Measurements from ENCODE around the gene EFCAB13. TPM values are rescaled to one million over a fixed set of nuclear protein-coding genes. Genes with fewer than 3 reads are reported as not detected.

The EFCAB13 gene
- total and polyA plus RNA-seq, 4 donors = 0.56 to 21.4 (median 3.6) TPM

GRCh38 chr17:47275245-47275984, 48.3 kb upstream of the EFCAB13 start:
- Histone ChIP-seq H3K36me3 (ENCODE audit: control insufficient read depth in 4 of 4, insufficient read depth in 4 of 4, low read length in 4 of 4) (no peaks in the 10 kb centered on the region), H3K4me3 (no peak overlapping the region), H3K9me3 (ENCODE audit: control insufficient read depth in 4 of 4, insufficient read depth in 3 of 4, low read length in 3 of 4) (no peaks in the 10 kb centered on the region), H3K9ac (ENCODE audit: insufficient read depth in 1 of 2, low read length in 2 of 2) (no peak overlapping the region), H3K27ac (ENCODE audit: low read depth in 1 of 2, low read length in 1 of 2) (peak overlapping the region; percentile 30 to 74), H3K27me3 (ENCODE audit: control insufficient read depth in 3 of 3, insufficient read depth in 3 of 3, low read length in 2 of 3) (no peaks in the 10 kb centered on the region), H3K4me1 (ENCODE audit: control insufficient read depth in 5 of 5, insufficient read depth in 5 of 5, low read length in 5 of 5) (peaks cover 22 to 39% (median 29%) of the 10 kb centered on the region in 5 donors)
- 50 to 59% methylated on average over 13 of the region's 13 CpGs for WGBS, 2 donors
- DNase-seq (peak; percentile 85 to 93 (median 86)), ATAC-seq (ENCODE audit: insufficient read depth, low FRiP score) (no peak)
- no peak for TF ChIP-seq CTCF (IDR thresholded peaks at IDR 0.05; ENCODE audit: control extremely low read depth, extremely low read depth)

- no peak for TF ChIP-seq CTCF (IDR thresholded peaks at IDR 0.05; ENCODE audit: control extremely low read depth, extremely low read depth)
- Histone ChIP-seq H3K9me3 (ENCODE audit: control insufficient read depth in 4 of 4, insufficient read depth in 3 of 4, low read length in 3 of 4) (no peaks in the 10 kb centered on the region), H3K27me3 (ENCODE audit: control insufficient read depth in 3 of 3, insufficient read depth in 3 of 3, low read length in 2 of 3) (no peaks in the 10 kb centered on the region), H3K4me3 (no peak overlapping the region), H3K9ac (ENCODE audit: insufficient read depth in 1 of 2, low read length in 2 of 2) (no peak overlapping the region), H3K4me1 (ENCODE audit: control insufficient read depth in 5 of 5, insufficient read depth in 5 of 5, low read length in 5 of 5) (peaks cover 22 to 39% (median 30%) of the 10 kb centered on the region in 5 donors), H3K27ac (ENCODE audit: low read depth in 1 of 2, low read length in 1 of 2) (peak overlapping the region; percentile 30 to 74), H3K36me3 (ENCODE audit: control insufficient read depth in 4 of 4, insufficient read depth in 4 of 4, low read length in 4 of 4) (no peaks in the 10 kb centered on the region)
- ATAC-seq (ENCODE audit: insufficient read depth, low FRiP score) (no peak), DNase-seq (no peak)
- 84 to 93% methylated on average over 3 of the region's 3 CpGs for WGBS, 2 donors
Observed at GRCh38 chr17:47276444-47276843, 47.3 kb upstream of the EFCAB13 start.

GRCh38 chr17:47276868-47277267, 46.9 kb upstream of the EFCAB13 start:
- no peak for TF ChIP-seq CTCF (IDR thresholded peaks at IDR 0.05; ENCODE audit: control extremely low read depth, extremely low read depth)
- H3K4me1 ChIP-seq (ENCODE audit: control insufficient read depth in 5 of 5, insufficient read depth in 5 of 5, low read length in 5 of 5) = peaks cover 22 to 39% (median 30%) of the 10 kb centered on the region in 5 donors
- H3K9ac ChIP-seq (ENCODE audit: insufficient read depth in 1 of 2, low read length in 2 of 2) = no peak overlapping the region

More at GRCh38 chr17:47276868-47277267, 46.9 kb upstream of the EFCAB13 start:
- Histone ChIP-seq H3K27me3 (ENCODE audit: control insufficient read depth in 3 of 3, insufficient read depth in 3 of 3, low read length in 2 of 3) (no peaks in the 10 kb centered on the region), H3K4me3 (no peak overlapping the region), H3K9me3 (ENCODE audit: control insufficient read depth in 4 of 4, insufficient read depth in 3 of 4, low read length in 3 of 4) (no peaks in the 10 kb centered on the region), H3K36me3 (ENCODE audit: control insufficient read depth in 4 of 4, insufficient read depth in 4 of 4, low read length in 4 of 4) (no peaks in the 10 kb centered on the region), H3K27ac (ENCODE audit: low read depth in 1 of 2, low read length in 1 of 2) (peak overlapping the region; percentile 46 to 74)
- 50 to 61% methylated on average over 10 of the region's 10 CpGs for WGBS, 2 donors
- ATAC-seq (ENCODE audit: insufficient read depth, low FRiP score) (no peak), DNase-seq (peak; percentile 70 to 86 (median 73))
